GM23338 (cell line): Measurements from ENCODE around the gene PPDPF.

ENCODE experiments used
- CREB1 ChIP-seq: fragments of 250-450 bp; sonication (Bioruptor Pico); IDR thresholded peaks from 2 replicates; pipeline ENCODE4 v1.5.0; 2020; ENCODE audit warnings: low read depth, mild to moderate bottlenecking, moderate library complexity
- EZH2 ChIP-seq: fragments of 200-600 bp; sonication (generic); IDR thresholded peaks from one replicate; pipeline ENCODE4 v1.8.0; 2017; ENCODE audit warnings: antibody characterized with exemption, mild to moderate bottlenecking, low read depth; ENCODE audit not compliant: unreplicated experiment
- EZH2phosphoT487 ChIP-seq: fragments of 200-600 bp; sonication (generic); IDR thresholded peaks from one replicate; pipeline ENCODE4 v1.8.1; 2018; ENCODE audit warnings: antibody characterized with exemption; ENCODE audit not compliant: unreplicated experiment
- POLR2AphosphoS5 ChIP-seq: IDR thresholded peaks from 2 replicates; pipeline ENCODE4 v1.6.1; 2016; ENCODE audit warnings: antibody characterized with exemption, low read depth
- TF ChIP-seq, protein P1 (sequence below), 2 experiments: fragments of 200-600 bp in 1 of 2; sonication (generic) in 1 of 2; conservative IDR thresholded peaks; 2 replicates each; pipeline versions ENCODE4 v1.5.1 to v1.6.1; 2016 to 2017; ENCODE audit warnings: antibody characterized with exemption in 2 of 2, low read depth in 2 of 2, mild to moderate bottlenecking in 2 of 2, moderate library complexity in 1 of 2
- TF ChIP-seq, protein P2 (sequence below): IDR thresholded peaks from one replicate; pipeline ENCODE4 v1.6.1; 2018; ENCODE audit warnings: antibody characterized with exemption; ENCODE audit not compliant: unreplicated experiment
- TF ChIP-seq, protein P3 (sequence below): fragments of 250-450 bp; sonication (Bioruptor Pico); IDR thresholded peaks from 2 replicates; pipeline ENCODE4 v1.5.0; 2020; ENCODE audit warnings: mild to moderate bottlenecking, moderate library complexity

DNA sequence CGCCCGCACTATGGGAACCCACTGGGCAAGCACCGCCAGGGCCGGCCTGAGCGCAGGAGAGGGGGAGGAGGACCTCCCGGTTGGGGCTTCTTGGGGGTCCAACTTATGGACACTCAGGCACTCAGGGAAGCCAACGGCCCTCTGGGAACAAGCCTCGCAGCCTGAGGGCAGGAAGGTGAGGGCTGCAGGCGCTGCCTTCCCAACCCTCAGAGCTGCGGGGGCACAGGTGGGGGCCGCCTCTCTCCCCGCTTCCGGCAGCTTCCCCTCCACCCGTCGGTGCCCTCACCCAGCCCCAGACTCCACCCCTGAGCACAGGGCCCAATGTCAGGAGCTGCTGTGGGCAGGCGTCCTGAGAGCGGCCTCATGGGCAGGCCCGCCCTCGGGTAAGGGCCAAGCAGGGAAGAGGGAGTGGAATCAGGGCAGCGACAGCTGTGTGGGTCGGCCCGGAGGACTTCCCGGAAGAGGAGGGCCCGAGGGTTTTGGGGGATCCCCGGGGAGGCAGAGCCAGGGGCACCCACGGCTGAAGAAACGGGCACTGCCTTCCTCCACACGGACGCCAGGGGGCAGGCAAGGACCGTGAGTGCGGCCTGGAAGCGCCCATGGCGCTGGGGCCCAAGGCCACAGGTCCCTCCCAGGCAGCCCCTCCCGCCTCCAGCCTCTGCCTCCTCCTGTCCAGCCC is 17.1 kb downstream of the PPDPF start:
- TF ChIP-seq, protein P1, sequence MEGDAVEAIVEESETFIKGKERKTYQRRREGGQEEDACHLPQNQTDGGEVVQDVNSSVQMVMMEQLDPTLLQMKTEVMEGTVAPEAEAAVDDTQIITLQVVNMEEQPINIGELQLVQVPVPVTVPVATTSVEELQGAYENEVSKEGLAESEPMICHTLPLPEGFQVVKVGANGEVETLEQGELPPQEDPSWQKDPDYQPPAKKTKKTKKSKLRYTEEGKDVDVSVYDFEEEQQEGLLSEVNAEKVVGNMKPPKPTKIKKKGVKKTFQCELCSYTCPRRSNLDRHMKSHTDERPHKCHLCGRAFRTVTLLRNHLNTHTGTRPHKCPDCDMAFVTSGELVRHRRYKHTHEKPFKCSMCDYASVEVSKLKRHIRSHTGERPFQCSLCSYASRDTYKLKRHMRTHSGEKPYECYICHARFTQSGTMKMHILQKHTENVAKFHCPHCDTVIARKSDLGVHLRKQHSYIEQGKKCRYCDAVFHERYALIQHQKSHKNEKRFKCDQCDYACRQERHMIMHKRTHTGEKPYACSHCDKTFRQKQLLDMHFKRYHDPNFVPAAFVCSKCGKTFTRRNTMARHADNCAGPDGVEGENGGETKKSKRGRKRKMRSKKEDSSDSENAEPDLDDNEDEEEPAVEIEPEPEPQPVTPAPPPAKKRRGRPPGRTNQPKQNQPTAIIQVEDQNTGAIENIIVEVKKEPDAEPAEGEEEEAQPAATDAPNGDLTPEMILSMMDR (conservative IDR thresholded peaks at IDR 0.05; ENCODE audit: low read depth in 2 of 2): peak; percentile 67 to 97
- no peak for TF ChIP-seq EZH2
- TF ChIP-seq, protein P2, sequence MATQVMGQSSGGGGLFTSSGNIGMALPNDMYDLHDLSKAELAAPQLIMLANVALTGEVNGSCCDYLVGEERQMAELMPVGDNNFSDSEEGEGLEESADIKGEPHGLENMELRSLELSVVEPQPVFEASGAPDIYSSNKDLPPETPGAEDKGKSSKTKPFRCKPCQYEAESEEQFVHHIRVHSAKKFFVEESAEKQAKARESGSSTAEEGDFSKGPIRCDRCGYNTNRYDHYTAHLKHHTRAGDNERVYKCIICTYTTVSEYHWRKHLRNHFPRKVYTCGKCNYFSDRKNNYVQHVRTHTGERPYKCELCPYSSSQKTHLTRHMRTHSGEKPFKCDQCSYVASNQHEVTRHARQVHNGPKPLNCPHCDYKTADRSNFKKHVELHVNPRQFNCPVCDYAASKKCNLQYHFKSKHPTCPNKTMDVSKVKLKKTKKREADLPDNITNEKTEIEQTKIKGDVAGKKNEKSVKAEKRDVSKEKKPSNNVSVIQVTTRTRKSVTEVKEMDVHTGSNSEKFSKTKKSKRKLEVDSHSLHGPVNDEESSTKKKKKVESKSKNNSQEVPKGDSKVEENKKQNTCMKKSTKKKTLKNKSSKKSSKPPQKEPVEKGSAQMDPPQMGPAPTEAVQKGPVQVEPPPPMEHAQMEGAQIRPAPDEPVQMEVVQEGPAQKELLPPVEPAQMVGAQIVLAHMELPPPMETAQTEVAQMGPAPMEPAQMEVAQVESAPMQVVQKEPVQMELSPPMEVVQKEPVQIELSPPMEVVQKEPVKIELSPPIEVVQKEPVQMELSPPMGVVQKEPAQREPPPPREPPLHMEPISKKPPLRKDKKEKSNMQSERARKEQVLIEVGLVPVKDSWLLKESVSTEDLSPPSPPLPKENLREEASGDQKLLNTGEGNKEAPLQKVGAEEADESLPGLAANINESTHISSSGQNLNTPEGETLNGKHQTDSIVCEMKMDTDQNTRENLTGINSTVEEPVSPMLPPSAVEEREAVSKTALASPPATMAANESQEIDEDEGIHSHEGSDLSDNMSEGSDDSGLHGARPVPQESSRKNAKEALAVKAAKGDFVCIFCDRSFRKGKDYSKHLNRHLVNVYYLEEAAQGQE: no peak
- peak; percentile 36; the same call in 1 of the 2 replicates for TF ChIP-seq CREB1 (CRISPR knock-in tag)
- no peak for TF ChIP-seq EZH2phosphoT487
- no peak for TF ChIP-seq POLR2AphosphoS5
- TF ChIP-seq, protein P3, sequence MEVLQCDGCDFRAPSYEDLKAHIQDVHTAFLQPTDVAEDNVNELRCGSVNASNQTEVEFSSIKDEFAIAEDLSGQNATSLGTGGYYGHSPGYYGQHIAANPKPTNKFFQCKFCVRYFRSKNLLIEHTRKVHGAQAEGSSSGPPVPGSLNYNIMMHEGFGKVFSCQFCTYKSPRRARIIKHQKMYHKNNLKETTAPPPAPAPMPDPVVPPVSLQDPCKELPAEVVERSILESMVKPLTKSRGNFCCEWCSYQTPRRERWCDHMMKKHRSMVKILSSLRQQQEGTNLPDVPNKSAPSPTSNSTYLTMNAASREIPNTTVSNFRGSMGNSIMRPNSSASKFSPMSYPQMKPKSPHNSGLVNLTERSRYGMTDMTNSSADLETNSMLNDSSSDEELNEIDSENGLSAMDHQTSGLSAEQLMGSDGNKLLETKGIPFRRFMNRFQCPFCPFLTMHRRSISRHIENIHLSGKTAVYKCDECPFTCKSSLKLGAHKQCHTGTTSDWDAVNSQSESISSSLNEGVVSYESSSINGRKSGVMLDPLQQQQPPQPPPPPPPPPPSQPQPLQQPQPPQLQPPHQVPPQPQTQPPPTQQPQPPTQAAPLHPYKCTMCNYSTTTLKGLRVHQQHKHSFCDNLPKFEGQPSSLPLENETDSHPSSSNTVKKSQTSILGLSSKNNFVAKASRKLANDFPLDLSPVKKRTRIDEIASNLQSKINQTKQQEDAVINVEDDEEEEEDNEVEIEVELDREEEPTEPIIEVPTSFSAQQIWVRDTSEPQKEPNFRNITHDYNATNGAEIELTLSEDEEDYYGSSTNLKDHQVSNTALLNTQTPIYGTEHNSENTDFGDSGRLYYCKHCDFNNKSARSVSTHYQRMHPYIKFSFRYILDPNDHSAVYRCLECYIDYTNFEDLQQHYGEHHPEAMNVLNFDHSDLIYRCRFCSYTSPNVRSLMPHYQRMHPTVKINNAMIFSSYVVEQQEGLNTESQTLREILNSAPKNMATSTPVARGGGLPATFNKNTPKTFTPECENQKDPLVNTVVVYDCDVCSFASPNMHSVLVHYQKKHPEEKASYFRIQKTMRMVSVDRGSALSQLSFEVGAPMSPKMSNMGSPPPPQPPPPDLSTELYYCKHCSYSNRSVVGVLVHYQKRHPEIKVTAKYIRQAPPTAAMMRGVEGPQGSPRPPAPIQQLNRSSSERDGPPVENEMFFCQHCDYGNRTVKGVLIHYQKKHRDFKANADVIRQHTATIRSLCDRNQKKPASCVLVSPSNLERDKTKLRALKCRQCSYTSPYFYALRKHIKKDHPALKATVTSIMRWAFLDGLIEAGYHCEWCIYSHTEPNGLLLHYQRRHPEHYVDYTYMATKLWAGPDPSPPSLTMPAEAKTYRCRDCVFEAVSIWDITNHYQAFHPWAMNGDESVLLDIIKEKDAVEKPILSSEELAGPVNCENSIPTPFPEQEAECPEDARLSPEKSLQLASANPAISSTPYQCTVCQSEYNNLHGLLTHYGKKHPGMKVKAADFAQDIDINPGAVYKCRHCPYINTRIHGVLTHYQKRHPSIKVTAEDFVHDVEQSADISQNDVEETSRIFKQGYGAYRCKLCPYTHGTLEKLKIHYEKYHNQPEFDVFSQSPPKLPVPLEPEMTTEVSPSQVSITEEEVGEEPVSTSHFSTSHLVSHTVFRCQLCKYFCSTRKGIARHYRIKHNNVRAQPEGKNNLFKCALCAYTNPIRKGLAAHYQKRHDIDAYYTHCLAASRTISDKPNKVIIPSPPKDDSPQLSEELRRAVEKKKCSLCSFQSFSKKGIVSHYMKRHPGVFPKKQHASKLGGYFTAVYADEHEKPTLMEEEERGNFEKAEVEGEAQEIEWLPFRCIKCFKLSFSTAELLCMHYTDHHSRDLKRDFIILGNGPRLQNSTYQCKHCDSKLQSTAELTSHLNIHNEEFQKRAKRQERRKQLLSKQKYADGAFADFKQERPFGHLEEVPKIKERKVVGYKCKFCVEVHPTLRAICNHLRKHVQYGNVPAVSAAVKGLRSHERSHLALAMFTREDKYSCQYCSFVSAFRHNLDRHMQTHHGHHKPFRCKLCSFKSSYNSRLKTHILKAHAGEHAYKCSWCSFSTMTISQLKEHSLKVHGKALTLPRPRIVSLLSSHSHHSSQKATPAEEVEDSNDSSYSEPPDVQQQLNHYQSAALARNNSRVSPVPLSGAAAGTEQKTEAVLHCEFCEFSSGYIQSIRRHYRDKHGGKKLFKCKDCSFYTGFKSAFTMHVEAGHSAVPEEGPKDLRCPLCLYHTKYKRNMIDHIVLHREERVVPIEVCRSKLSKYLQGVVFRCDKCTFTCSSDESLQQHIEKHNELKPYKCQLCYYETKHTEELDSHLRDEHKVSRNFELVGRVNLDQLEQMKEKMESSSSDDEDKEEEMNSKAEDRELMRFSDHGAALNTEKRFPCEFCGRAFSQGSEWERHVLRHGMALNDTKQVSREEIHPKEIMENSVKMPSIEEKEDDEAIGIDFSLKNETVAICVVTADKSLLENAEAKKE (CRISPR knock-in tag): no peak
